ENCODE data around the gene C1QL2.

GRCh38 chr2:119119999-119120756 lies 38.4 kb downstream of the C1QL2 start:
- TF ChIP-seq CTCF (IDR thresholded peaks at IDR 0.05) (no peak), POLR2A (IDR thresholded peaks at IDR 0.05) (no peak), POLR2AphosphoS5 (IDR thresholded peaks at IDR 0.05) (no peak)
